CD4-positive, alpha-beta memory T cell (primary cell): ENCODE data around the gene AHCYL1. TPM values are rescaled to one million over a fixed set of nuclear protein-coding genes. Genes with fewer than 3 reads are reported as not detected.
"Not testable (repeated sequence)": the region's sequence is repeated elsewhere in the genome, so short reads cannot be mapped to it uniquely, and the experiment has no call there.

Experiments used
- CTCF ChIA-PET: fragments of 350-600 bp; sonication (Branson Sonifier 250); formaldehyde crosslinking; loops from one replicate; lab custom pipeline; 2021; ENCODE audit warnings: inconsistent platforms; ENCODE audit not compliant: partially characterized antibody; lab: Charles Lee
- POLR2A ChIA-PET: fragments of 350-600 bp; sonication (Branson Sonifier 250); formaldehyde crosslinking; loops from one replicate; lab custom pipeline; 2021; ENCODE audit not compliant: partially characterized antibody; lab: Charles Lee
- DNase-seq, 5 donors: peaks; one replicate each; pipeline versions ENCODE4 v3.0.0 to v3.0.0-alpha.2; 2020 to 2022; ENCODE audit warnings: mixed read lengths in 1 of 5
- H3K27ac ChIP-seq: one replicate; pipeline ENCODE4 v1.7.0; 2013; ENCODE audit warnings: low read depth, low read length
- H3K27me3 ChIP-seq: 2 replicates; pipeline ENCODE4 v1.7.0; 2013; ENCODE audit warnings: mild to moderate bottlenecking, low read length, moderate library complexity; ENCODE audit not compliant: insufficient read depth
- H3K36me3 ChIP-seq: 2 replicates; pipeline ENCODE4 v1.7.0; 2013; ENCODE audit warnings: mild to moderate bottlenecking, low read length, moderate library complexity; ENCODE audit not compliant: insufficient read depth
- H3K4me1 ChIP-seq: 2 replicates; pipeline ENCODE4 v1.7.0; 2013; ENCODE audit warnings: mild to moderate bottlenecking, low read length, moderate library complexity; ENCODE audit not compliant: insufficient read depth
- H3K4me3 ChIP-seq, 2 donors: one replicate each; pipeline ENCODE4 v1.7.0; 2013; ENCODE audit warnings: low read length in 2 of 2, mild to moderate bottlenecking in 1 of 2
- H3K9me3 ChIP-seq, 2 donors: one replicate each; pipeline ENCODE4 v1.7.0; 2013; ENCODE audit warnings: low read length in 2 of 2, control low read depth in 1 of 2; ENCODE audit not compliant: control insufficient read depth in 1 of 2
- H3K27ac Mint-ChIP-seq, 7 donors: one replicate each; pipeline ENCODE4 v1.8.0; 2020 to 2021; ENCODE audit warnings: mixed read lengths in 7 of 7, mild to moderate bottlenecking in 6 of 7, inconsistent platforms in 3 of 7, moderate library complexity in 3 of 7
- H3K27me3 Mint-ChIP-seq, 2 donors: one replicate each; pipeline ENCODE4 v1.8.0; 2020 to 2021; ENCODE audit warnings: mixed read lengths in 2 of 2
- H3K36me3 Mint-ChIP-seq, 2 donors: one replicate each; pipeline ENCODE4 v1.8.0; 2020 to 2021; ENCODE audit warnings: mixed read lengths in 2 of 2, inconsistent platforms in 1 of 2, mild to moderate bottlenecking in 1 of 2
- H3K4me1 Mint-ChIP-seq, 4 donors: one replicate each; pipeline ENCODE4 v1.8.0; 2020 to 2021; ENCODE audit warnings: mixed read lengths in 4 of 4, mild to moderate bottlenecking in 1 of 4
- H3K4me3 Mint-ChIP-seq, 8 donors: one replicate each; pipeline ENCODE4 v1.8.0; 2020 to 2021; ENCODE audit warnings: mixed read lengths in 8 of 8, mild to moderate bottlenecking in 7 of 8, moderate library complexity in 6 of 8, inconsistent platforms in 3 of 8
- H3K9me3 Mint-ChIP-seq, 8 donors: one replicate each; pipeline ENCODE4 v1.8.0; 2020 to 2021; ENCODE audit warnings: mixed read lengths in 8 of 8, mild to moderate bottlenecking in 5 of 8, inconsistent platforms in 3 of 8, moderate library complexity in 1 of 8
- intact Hi-C: fragments of 100-400 bp; cut with micrococcal nuclease; formaldehyde crosslinking; loops from one replicate; pipeline ENCODE4 v1.15.1; 2023
- polyA plus RNA-seq, 2 donors: library from polyadenylated mRNA; unstranded; fragments of 300-500 nt; fragmentation: Illumina TruSeq; gene quantifications; one replicate each; pipeline ENCODE4 v1.2.3, GENCODE V29; 2021
- total RNA-seq, 2 experiments: library from RNA; stranded (reverse); gene quantifications; one replicate each; pipeline ENCODE4 v1.2.3, GENCODE V29; 2021

Gene AHCYL1
- total and polyA plus RNA-seq, 4 experiments from 2014 or later = 41.7 to 54.9 (median 44.7) TPM

DNA sequence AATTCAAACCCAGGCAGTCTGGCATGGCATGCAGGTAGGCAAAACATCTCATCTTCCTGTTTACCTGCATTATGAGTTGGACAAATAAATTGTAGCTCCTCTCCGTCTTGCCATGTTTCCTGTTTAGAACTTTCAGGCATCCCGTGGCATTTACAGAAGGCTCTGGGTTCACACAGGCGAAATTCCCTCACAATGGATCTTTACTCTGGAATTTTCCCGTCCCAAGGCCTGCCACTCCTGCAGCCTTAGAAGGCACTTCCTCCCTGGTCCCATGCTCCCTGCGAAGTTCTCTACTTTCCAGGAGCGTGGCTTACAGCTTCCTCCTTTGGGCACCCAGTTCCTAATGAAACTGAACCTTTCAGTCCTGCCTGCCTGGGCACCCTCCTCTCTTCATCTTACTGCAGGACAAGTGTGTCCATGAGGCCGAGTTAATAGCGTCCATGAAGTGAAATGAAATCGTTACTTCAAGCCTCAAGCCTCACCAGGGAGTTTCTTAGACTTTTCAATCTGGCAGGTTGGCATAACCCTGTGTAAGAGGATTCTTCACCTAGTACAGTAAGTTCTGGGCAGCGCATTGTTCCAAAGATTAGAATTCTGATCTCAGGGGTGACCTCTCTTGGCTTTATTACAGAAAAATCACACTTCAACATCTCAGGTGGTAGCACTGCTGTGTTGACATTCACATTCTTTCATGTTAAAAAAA, 36.8 kb upstream of the AHCYL1 start:
- Histone ChIP-seq H3K4me1 (no peaks in the 10 kb centered on the region), H3K27ac (no peak overlapping the region), H3K4me3 (no peak overlapping the region), H3K36me3 (no peaks in the 10 kb centered on the region), H3K9me3 (no peaks in the 10 kb centered on the region), H3K27me3 (no peaks in the 10 kb centered on the region)
- peak overlapping the region in 2 of 7 donors; percentile 33 to 73 for H3K27ac Mint-ChIP-seq
- intact Hi-C loops = no loop called here
- peaks cover 1 to 6% of the 10 kb centered on the region in 2 donors for H3K27me3 Mint-ChIP-seq
- H3K4me1 Mint-ChIP-seq = peaks cover 4 to 8% (median 4%) of the 10 kb centered on the region in 4 donors
- H3K36me3 Mint-ChIP-seq = no peaks in the 10 kb centered on the region
- H3K9me3 Mint-ChIP-seq = no peaks in the 10 kb centered on the region
- POLR2A ChIA-PET = no interaction called here
- CTCF ChIA-PET = interaction anchor here (1.0 to 1.2 kb wide), 2 partner anchors 32 to 171 kb away, joined by 3 read pairs; no protein-coding TSS in a partner anchor
- H3K4me3 Mint-ChIP-seq = no peak overlapping the region
- DNase-seq = no peak

DNA sequence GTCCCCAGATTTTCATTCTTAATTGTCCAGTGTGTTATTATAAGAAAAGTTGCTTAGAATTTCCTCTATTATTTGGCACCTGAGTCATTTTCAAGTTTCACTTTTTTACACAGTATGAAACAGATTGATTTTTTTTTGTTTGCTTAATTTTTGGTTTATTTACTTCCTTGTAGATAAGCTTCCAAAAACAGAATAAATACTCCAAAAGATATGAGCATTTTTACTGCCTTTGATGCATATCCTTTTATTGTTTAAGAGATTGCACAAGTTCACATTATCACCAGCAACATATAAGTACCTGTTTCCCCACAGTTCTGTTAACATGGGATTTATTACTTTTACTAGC, 36.3 kb upstream of the AHCYL1 start:
- Histone ChIP-seq H3K36me3 (no peaks in the 10 kb centered on the region), H3K4me3 (no peak overlapping the region), H3K9me3 (no peaks in the 10 kb centered on the region), H3K27me3 (no peaks in the 10 kb centered on the region), H3K27ac (no peak overlapping the region), H3K4me1 (no peaks in the 10 kb centered on the region)
- intact Hi-C loops = no loop called here
- no peak overlapping the region for H3K27ac Mint-ChIP-seq
- no peak for DNase-seq
- H3K36me3 Mint-ChIP-seq = no peaks in the 10 kb centered on the region
- ChIA-PET CTCF (interaction anchor here (1.2 kb wide), 1 partner anchor 171 kb away, joined by 3 read pairs; no protein-coding TSS in a partner anchor), POLR2A (no interaction called here)
- no peaks in the 10 kb centered on the region for H3K9me3 Mint-ChIP-seq
- peaks cover 0 to 6% of the 10 kb centered on the region in 2 donors for H3K27me3 Mint-ChIP-seq
- H3K4me1 Mint-ChIP-seq = peaks cover 4 to 8% (median 4%) of the 10 kb centered on the region in 4 donors
- H3K4me3 Mint-ChIP-seq = no peak overlapping the region

DNA sequence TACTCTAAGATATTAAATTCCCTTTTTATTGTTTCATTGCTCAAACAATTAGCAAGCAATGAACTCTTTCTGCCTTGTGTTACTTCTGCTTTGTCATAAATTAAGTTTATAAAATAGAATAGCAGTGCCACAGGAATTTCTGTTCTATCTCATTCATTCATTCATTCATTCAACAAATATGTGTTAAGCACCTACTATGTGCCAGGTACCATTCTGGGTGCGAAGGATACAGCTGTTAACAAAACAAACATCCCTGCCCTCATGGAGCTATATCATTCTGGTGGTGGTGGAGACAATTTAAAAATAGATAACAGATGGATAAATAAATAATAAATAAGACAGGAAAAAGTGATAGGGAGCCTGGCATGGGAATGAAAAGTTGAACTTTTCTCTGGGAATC, 34.5 kb upstream of the AHCYL1 start:
- CTCF ChIA-PET = no interaction called here
- Histone ChIP-seq H3K9me3 (no peaks in the 10 kb centered on the region), H3K4me1 (no peaks in the 10 kb centered on the region), H3K36me3 (no peaks in the 10 kb centered on the region), H3K27ac (no peak overlapping the region), H3K27me3 (no peaks in the 10 kb centered on the region), H3K4me3 (no peak overlapping the region)
- POLR2A ChIA-PET = no interaction called here
- Mint-ChIP-seq H3K27ac (no peak overlapping the region), H3K4me3 (no peak overlapping the region), H3K27me3 (peaks cover 0 to 2% of the 10 kb centered on the region in 2 donors), H3K36me3 (no peaks in the 10 kb centered on the region), H3K9me3 (no peaks in the 10 kb centered on the region), H3K4me1 (peaks cover 0 to 3% (median 0%) of the 10 kb centered on the region in 4 donors)
- intact Hi-C loops = no loop called here
- no peak for DNase-seq

DNA sequence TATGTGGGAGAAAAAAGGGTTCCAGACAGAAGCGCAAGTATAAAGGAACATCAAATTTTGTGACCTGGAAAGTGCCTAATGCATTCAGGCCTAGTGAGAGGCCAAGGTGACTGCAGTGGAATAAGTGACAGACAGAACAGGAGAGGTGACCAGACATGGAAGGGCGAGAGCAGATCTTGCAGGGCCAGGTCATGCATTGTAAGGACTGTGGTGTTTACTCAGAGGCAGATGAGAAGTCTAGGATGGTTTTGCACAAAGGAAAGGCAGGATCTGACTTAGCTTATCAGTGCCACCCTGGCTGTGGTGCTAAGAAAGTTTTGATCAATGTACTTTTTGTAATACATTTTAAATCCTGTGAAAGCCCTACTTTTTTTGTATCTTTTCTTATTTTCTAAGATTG, 34.1 kb upstream of the AHCYL1 start:
- Histone ChIP-seq H3K4me1 (no peaks in the 10 kb centered on the region), H3K27me3 (no peaks in the 10 kb centered on the region), H3K36me3 (no peaks in the 10 kb centered on the region), H3K27ac (no peak overlapping the region), H3K9me3 (no peaks in the 10 kb centered on the region), H3K4me3 (no peak overlapping the region)
- Mint-ChIP-seq H3K4me1 (no peaks in the 10 kb centered on the region), H3K36me3 (no peaks in the 10 kb centered on the region), H3K4me3 (no peak overlapping the region), H3K27me3 (peaks cover 0 to 2% of the 10 kb centered on the region in 2 donors), H3K27ac (no peak overlapping the region), H3K9me3 (no peaks in the 10 kb centered on the region)
- DNase-seq = no peak
- ChIA-PET POLR2A (no interaction called here), CTCF (interaction anchor here (0.7 kb wide), 1 partner anchor 136 kb away, joined by 3 read pairs; no protein-coding TSS in a partner anchor)
- intact Hi-C loops = no loop called here

DNA sequence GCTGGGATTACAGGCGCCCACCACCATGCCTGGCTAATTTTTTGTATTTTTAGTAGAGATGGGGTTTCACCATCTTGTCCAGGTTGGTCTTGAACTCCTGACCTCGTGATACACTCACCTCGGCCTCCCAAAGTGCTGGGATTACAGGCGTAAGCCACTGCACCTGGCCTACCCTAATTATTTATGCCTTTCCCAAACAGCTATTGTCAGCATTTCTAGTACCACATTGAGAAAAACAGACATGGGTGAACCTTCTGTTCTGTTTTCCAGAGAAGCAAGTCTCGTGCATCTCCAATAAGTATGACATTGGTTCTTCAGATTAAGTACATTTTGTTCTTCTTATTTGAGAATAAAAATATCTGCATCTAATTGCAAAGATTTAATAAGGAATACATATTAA, 33.1 kb upstream of the AHCYL1 start:
- H3K27ac Mint-ChIP-seq, H3K9me3 Mint-ChIP-seq, H3K36me3 ChIP-seq, H3K9me3 ChIP-seq, H3K4me1 Mint-ChIP-seq, H3K27me3 ChIP-seq, H3K4me3 Mint-ChIP-seq, DNase-seq, H3K27ac ChIP-seq, CTCF ChIA-PET, H3K4me3 ChIP-seq, H3K27me3 Mint-ChIP-seq, POLR2A ChIA-PET, H3K36me3 Mint-ChIP-seq, H3K4me1 ChIP-seq, intact Hi-C loops: not testable (repeated sequence)

DNA sequence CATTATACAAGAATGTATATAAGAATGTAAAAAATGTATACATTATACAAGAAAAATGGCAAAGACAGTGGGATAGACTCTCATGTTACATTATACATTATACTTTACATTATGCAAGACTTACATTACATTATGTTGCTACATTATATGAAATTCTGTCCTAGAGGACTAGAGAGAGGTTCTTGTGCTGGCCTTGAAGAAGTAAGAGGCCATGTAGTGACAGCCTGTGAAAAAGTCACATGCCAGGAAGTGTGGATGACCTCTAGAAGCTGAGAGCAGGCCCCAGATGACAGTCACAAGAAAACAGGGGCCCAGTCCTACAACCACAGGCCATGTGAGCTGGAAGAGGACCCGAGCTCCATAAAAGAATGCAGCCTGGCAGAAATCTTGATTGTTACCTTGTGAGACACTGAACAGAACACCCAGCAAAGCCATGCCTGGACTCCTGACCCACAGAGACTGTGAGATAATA, 30.5 kb upstream of the AHCYL1 start:
- no peaks in the 10 kb centered on the region for H3K36me3 Mint-ChIP-seq
- H3K27me3 Mint-ChIP-seq = no peaks in the 10 kb centered on the region
- no peaks in the 10 kb centered on the region for H3K36me3 ChIP-seq
- no peaks in the 10 kb centered on the region for H3K27me3 ChIP-seq
- H3K9me3 Mint-ChIP-seq = no peaks in the 10 kb centered on the region
- H3K9me3 ChIP-seq = no peaks in the 10 kb centered on the region
- no peak for DNase-seq
- CTCF ChIA-PET = interaction anchor here (1.1 kb wide), 1 partner anchor 180 kb away, joined by 3 read pairs; no protein-coding TSS in a partner anchor
- H3K27ac ChIP-seq = no peak overlapping the region
- intact Hi-C loops = no loop called here
- H3K4me3 Mint-ChIP-seq = no peak overlapping the region
- no peak overlapping the region for H3K4me3 ChIP-seq
- no peaks in the 10 kb centered on the region for H3K4me1 ChIP-seq
- POLR2A ChIA-PET = no interaction called here
- no peaks in the 10 kb centered on the region for H3K4me1 Mint-ChIP-seq
- H3K27ac Mint-ChIP-seq = no peak overlapping the region

DNA sequence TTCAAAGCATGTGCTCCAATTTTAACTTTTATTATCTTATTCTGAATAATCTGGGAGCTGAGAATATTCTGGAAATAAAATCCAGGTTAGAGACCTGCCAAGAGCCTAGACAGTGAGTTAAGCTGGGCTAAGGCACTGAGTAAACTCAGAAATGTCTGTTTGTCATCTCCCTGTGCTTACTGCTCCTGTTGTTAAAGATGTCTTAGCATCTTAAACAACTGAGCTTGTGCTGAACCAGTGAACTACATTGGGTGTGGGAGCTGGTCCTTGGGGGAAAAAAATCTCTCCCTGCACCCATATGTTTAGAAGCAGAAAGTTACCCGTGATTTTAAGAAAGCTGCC, 25.0 kb upstream of the AHCYL1 start:
- Histone ChIP-seq H3K27me3 (no peaks in the 10 kb centered on the region), H3K9me3 (no peaks in the 10 kb centered on the region), H3K4me1 (no peaks in the 10 kb centered on the region), H3K27ac (no peak overlapping the region), H3K36me3 (no peaks in the 10 kb centered on the region), H3K4me3 (no peak overlapping the region)
- no peaks in the 10 kb centered on the region for H3K9me3 Mint-ChIP-seq
- no peak overlapping the region for H3K4me3 Mint-ChIP-seq
- peaks cover 0 to 10% of the 10 kb centered on the region in 2 donors for H3K27me3 Mint-ChIP-seq
- no peaks in the 10 kb centered on the region for H3K36me3 Mint-ChIP-seq
- H3K27ac Mint-ChIP-seq = no peak overlapping the region
- peaks cover 0 to 3% (median 0%) of the 10 kb centered on the region in 4 donors for H3K4me1 Mint-ChIP-seq
- DNase-seq = no peak
- intact Hi-C loops = no loop called here
- ChIA-PET POLR2A (no interaction called here), CTCF (interaction anchor here (2.0 to 2.2 kb wide), 2 partner anchors 25 to 169 kb away, joined by 6 to 8 read pairs; partner anchors contain the start of gene AHCYL1)
